H1 (cell line): ENCODE data around the gene PRSS53. TPM values are rescaled to one million over a fixed set of nuclear protein-coding genes. Genes with fewer than 3 reads are reported as not detected.

ENCODE experiments used
- CTCF ChIA-PET: fragments of 300-600 bp; sonication (Branson Sonifier 250); formaldehyde crosslinking; loops from one replicate; lab custom pipeline; 2021; ENCODE audit not compliant: partially characterized antibody; lab: Charles Lee
- POLR2A ChIA-PET: fragments of 300-600 bp; sonication (Branson Sonifier 250); formaldehyde crosslinking; loops from one replicate; lab custom pipeline; 2021; ENCODE audit warnings: inconsistent platforms; ENCODE audit not compliant: partially characterized antibody; lab: Charles Lee
- DNase-seq, 2 experiments: peaks; one replicate each; pipeline versions ENCODE4 v3.0.0 to v3.0.0-alpha.2; 2010 to 2022; ENCODE audit warnings: low spot score in 2 of 2, low read depth in 1 of 2, mixed read lengths in 1 of 2
- FAIRE-seq: peaks from 2 replicates; lab custom pipeline; 2011; peaks lifted over from hg19 to GRCh38; lab: Jason Lieb, UNC
- H2AFZ ChIP-seq: 2 replicates; pipeline ENCODE4 v1.8.1; 2012; ENCODE audit warnings: low read length, inconsistent platforms
- H2AK5ac ChIP-seq: 2 replicates; pipeline ENCODE4 v1.6.1; 2013; ENCODE audit warnings: low read depth, low read length
- H2BK120ac ChIP-seq: replicated peaks from 2 replicates; pipeline ENCODE3; 2013; ENCODE audit warnings: low read depth, low read length, inconsistent platforms
- H2BK12ac ChIP-seq: 2 replicates; pipeline ENCODE4 v1.6.1; 2013; ENCODE audit warnings: low read depth, low read length
- H2BK15ac ChIP-seq: 2 replicates; pipeline ENCODE4 v1.6.1; 2013; ENCODE audit warnings: low read length
- H2BK20ac ChIP-seq: 2 replicates; pipeline ENCODE4 v1.6.1; 2013; ENCODE audit warnings: low read length
- H2BK5ac ChIP-seq: 2 replicates; pipeline ENCODE4 v1.6.1; 2013; ENCODE audit warnings: low read depth, low read length
- H3K14ac ChIP-seq: 2 replicates; pipeline ENCODE4 v1.6.1; 2013; ENCODE audit warnings: inconsistent platforms; ENCODE audit not compliant: insufficient read length
- H3K18ac ChIP-seq: 2 replicates; pipeline ENCODE4 v1.6.1; 2013; ENCODE audit warnings: low read length; ENCODE audit errors: extremely low read depth
- H3K23ac ChIP-seq: 2 replicates; pipeline ENCODE4 v1.6.1; 2013; ENCODE audit warnings: inconsistent platforms; ENCODE audit not compliant: insufficient read length
- H3K23me2 ChIP-seq: 2 replicates; pipeline ENCODE4 v1.6.1; 2013; ENCODE audit warnings: low read depth, low read length
- H3K27ac ChIP-seq: 2 replicates; pipeline ENCODE4 v1.6.1; 2011; ENCODE audit warnings: low read depth, low read length, inconsistent platforms
- H3K27me3 ChIP-seq, 4 experiments: replicated peaks in 1 of 4; 1 replicate in 1 of 4; 2 replicates in 3 of 4; pipeline versions ENCODE4 v1.6.1 to v1.8.1; 2011 to 2013; ENCODE audit warnings: low read length in 3 of 4, mild to moderate bottlenecking in 3 of 4, inconsistent platforms in 2 of 4, mixed read lengths in 2 of 4, moderate library complexity in 1 of 4; ENCODE audit not compliant: control insufficient read depth in 3 of 4, insufficient read depth in 3 of 4; ENCODE audit errors: extremely low read depth in 1 of 4
- H3K36me3 ChIP-seq, 4 experiments: 2 replicates each; pipeline versions ENCODE4 v1.6.1 to v1.8.1; 2011 to 2013; ENCODE audit warnings: mild to moderate bottlenecking in 4 of 4, low read length in 3 of 4, moderate library complexity in 2 of 4, control low read depth in 1 of 4, inconsistent platforms in 1 of 4; ENCODE audit not compliant: insufficient read depth in 4 of 4, control insufficient read depth in 2 of 4
- H3K4ac ChIP-seq: replicated peaks from 2 replicates; pipeline ENCODE3; 2013; ENCODE audit warnings: low read length, low read depth, mixed read lengths, inconsistent platforms; ENCODE audit not compliant: insufficient read length
- H3K4me1 ChIP-seq, 4 experiments: replicated peaks in 1 of 4; 1 replicate in 1 of 4; 2 replicates in 3 of 4; pipeline versions ENCODE4 v1.6.1 to v1.8.1; 2011 to 2013; ENCODE audit warnings: low read length in 3 of 4, inconsistent platforms in 2 of 4, mixed read lengths in 1 of 4; ENCODE audit not compliant: insufficient read depth in 4 of 4, control insufficient read depth in 3 of 4
- H3K4me2 ChIP-seq, 2 experiments: 2 replicates each; pipeline versions ENCODE4 v1.6.1 to v1.8.1; 2011 to 2013; ENCODE audit warnings: low read depth in 2 of 2, low read length in 2 of 2, control low read depth in 1 of 2, inconsistent platforms in 1 of 2, mild to moderate bottlenecking in 1 of 2; ENCODE audit not compliant: insufficient read depth in 1 of 2
- H3K4me3 ChIP-seq, 4 experiments: fragments of 200-600, 300-600 bp in 1 of 4; sonication (generic), shearing (Covaris generic), sonication (Bioruptor Twin) in 1 of 4; 2 replicates each; pipeline versions ENCODE4 v1.5.1 to v1.8.1; 2011 to 2016; ENCODE audit warnings: low read length in 4 of 4, low read depth in 3 of 4, control low read depth in 2 of 4, inconsistent platforms in 2 of 4, mild to moderate bottlenecking in 2 of 4, mixed read lengths in 1 of 4, moderate library complexity in 1 of 4; ENCODE audit not compliant: insufficient read depth in 2 of 4; ENCODE audit errors: extremely low read depth in 1 of 4
- H3K56ac ChIP-seq: replicated peaks from 2 replicates; pipeline ENCODE3; 2013; ENCODE audit warnings: low read depth, mild to moderate bottlenecking, mixed read lengths, low read length, inconsistent platforms; ENCODE audit not compliant: insufficient read length
- H3K79me1 ChIP-seq: 2 replicates; pipeline ENCODE4 v1.6.1; 2013; ENCODE audit warnings: low read depth, low read length, control low read depth
- H3K79me2 ChIP-seq, 2 experiments: 2 replicates each; pipeline versions ENCODE4 v1.6.1 to v1.8.1; 2012 to 2013; ENCODE audit warnings: low read length in 2 of 2, mild to moderate bottlenecking in 2 of 2, inconsistent platforms in 1 of 2; ENCODE audit not compliant: insufficient read depth in 2 of 2, control insufficient read depth in 1 of 2
- H3K9ac ChIP-seq, 4 experiments: replicated peaks in 1 of 4; 1 replicate in 1 of 4; 2 replicates in 3 of 4; pipeline versions ENCODE4 v1.6.1 to v1.8.1; 2011 to 2013; ENCODE audit warnings: low read depth in 3 of 4, low read length in 3 of 4, control low read depth in 2 of 4, mild to moderate bottlenecking in 2 of 4, moderate library complexity in 2 of 4, inconsistent platforms in 1 of 4; ENCODE audit errors: extremely low read depth in 1 of 4
- H3K9me3 ChIP-seq, 2 experiments: 2 replicates each; pipeline versions ENCODE4 v1.6.1 to v1.8.1; 2012 to 2013; ENCODE audit warnings: mild to moderate bottlenecking in 2 of 2, moderate library complexity in 2 of 2, control low read depth in 1 of 2, inconsistent platforms in 1 of 2, low read depth in 1 of 2, low read length in 1 of 2, mixed read lengths in 1 of 2; ENCODE audit not compliant: insufficient read depth in 2 of 2
- H4K20me1 ChIP-seq, 2 experiments: replicated peaks in 1 of 2; 2 replicates each; pipeline versions ENCODE3 to v1.8.1; 2011 to 2013; ENCODE audit warnings: inconsistent platforms in 2 of 2, low read length in 2 of 2, mild to moderate bottlenecking in 1 of 2; ENCODE audit not compliant: insufficient read depth in 2 of 2, control insufficient read depth in 1 of 2
- H4K5ac ChIP-seq: 2 replicates; pipeline ENCODE4 v1.6.1; 2013; ENCODE audit warnings: low read length, low read depth, mixed read lengths, inconsistent platforms; ENCODE audit not compliant: insufficient read length
- H4K8ac ChIP-seq: 2 replicates; pipeline ENCODE4 v1.8.0; 2013; ENCODE audit warnings: mild to moderate bottlenecking, moderate library complexity, low read length, inconsistent platforms; ENCODE audit not compliant: insufficient read depth; ENCODE audit errors: extremely low read depth
- H4K91ac ChIP-seq: replicated peaks from 2 replicates; pipeline ENCODE3; 2013; ENCODE audit warnings: low read length, mixed read lengths, inconsistent platforms; ENCODE audit not compliant: insufficient read length
- ATF2 ChIP-seq: IDR thresholded peaks from 2 replicates; pipeline ENCODE4 v1.6.1; 2012; ENCODE audit warnings: low read length, inconsistent platforms
- BACH1 ChIP-seq: IDR thresholded peaks from 2 replicates; pipeline ENCODE4 v1.6.1; 2012; ENCODE audit warnings: low read length, improper control_type of control experiment
- CTBP2 ChIP-seq: IDR thresholded peaks from 2 replicates; pipeline ENCODE4 v1.7.0; 2011; ENCODE audit warnings: borderline replicate concordance, mild to moderate bottlenecking, moderate library complexity, mixed read lengths, low read length; ENCODE audit not compliant: insufficient read depth, insufficient read length
- GABPA ChIP-seq: IDR thresholded peaks from 2 replicates; pipeline ENCODE4 v1.6.1; 2011; ENCODE audit warnings: mild to moderate bottlenecking, low read length, moderate library complexity, borderline replicate concordance; ENCODE audit not compliant: insufficient read depth
- HDAC2 ChIP-seq, 2 experiments: fragments of 300-600 bp in 1 of 2; sonication (generic) in 1 of 2; IDR thresholded peaks; 2 replicates each; pipeline ENCODE4 v1.6.1; 2011 to 2012; ENCODE audit warnings: low read depth in 2 of 2, low read length in 2 of 2, mild to moderate bottlenecking in 2 of 2, moderate library complexity in 2 of 2, borderline replicate concordance in 1 of 2, inconsistent platforms in 1 of 2
- JUND ChIP-seq: IDR thresholded peaks from 2 replicates; pipeline ENCODE4 v1.6.1; 2011; ENCODE audit warnings: mild to moderate bottlenecking, improper control_type of control experiment, low read length
- KDM4A ChIP-seq: IDR thresholded peaks from one replicate; pipeline ENCODE4 v1.7.1; 2012; ENCODE audit warnings: low read depth, mild to moderate bottlenecking, moderate library complexity, low read length, inconsistent platforms; ENCODE audit not compliant: severe bottlenecking
- RAD21 ChIP-seq, 2 experiments: IDR thresholded peaks in 1 of 2; conservative IDR thresholded peaks in 1 of 2; 2 replicates each; pipeline ENCODE4 v1.6.1; 2011; ENCODE audit warnings: low read depth in 2 of 2, low read length in 2 of 2, improper control_type of control experiment in 1 of 2, inconsistent platforms in 1 of 2, mild to moderate bottlenecking in 1 of 2, moderate library complexity in 1 of 2
- RFX5 ChIP-seq: IDR thresholded peaks from 2 replicates; pipeline ENCODE4 v1.6.1; 2011; ENCODE audit warnings: low read depth, low read length, improper control_type of control experiment, borderline replicate concordance
- SIRT6 ChIP-seq: IDR thresholded peaks from one replicate; pipeline ENCODE4 v1.7.1; 2012; ENCODE audit warnings: low read length, inconsistent platforms
- SP2 ChIP-seq: IDR thresholded peaks from 2 replicates; pipeline ENCODE4 v1.6.1; 2012; ENCODE audit warnings: mild to moderate bottlenecking, low read length, inconsistent platforms
- WGBS, 2 experiments: shearing (Covaris generic) in 1 of 2; methylation state at CpG; one replicate each; pipeline versions ENCODE4 v1.1.6 to v1.1.7; 2013 to 2015; ENCODE audit warnings: low lambda C conversion rate in 2 of 2, mixed read lengths in 2 of 2, inconsistent platforms in 1 of 2, low coverage in 1 of 2, missing lambda C conversion rate in 1 of 2; ENCODE audit not compliant: insufficient replicate concordance in 2 of 2, insufficient coverage in 1 of 2, insufficient read length in 1 of 2; ENCODE audit errors: extremely low coverage in 1 of 2, missing lambda C conversion rate in 1 of 2; 5-methylcytosine and 5-hydroxymethylcytosine counted together
- polyA plus RNA-seq, 7 experiments: library from polyadenylated mRNA; depleted of rRNA in 3 of 7; stranded (reverse) in 5 of 7; unstranded in 2 of 7; fragments of >200 nt in 5 of 7; fragments of 200-250 nt in 2 of 7; gene quantifications; 1 replicate in 5 of 7; 2 replicates in 1 of 7; 4 replicates in 1 of 7; pipeline versions ENCODE4 v1.2.1 to v1.2.3, GENCODE V29; 2011 to 2013; ENCODE audit warnings: missing spikeins in 2 of 7, mixed read lengths in 2 of 7
- total RNA-seq: library from RNA; stranded (reverse); fragmentation: NEBNext Ultra II Directional; extraction: Animal tissue kit (Norgen Biotek cat#: 25700); gene quantifications from 2 replicates; pipeline ENCODE4 v1.2.1, GENCODE V29; 2021

The PRSS53 gene
- total and polyA plus RNA-seq, 2 of the 8 experiments (the other 6 are each of a cell fraction or from before 2014, with no cell fraction given) = 1.7 to 2.6 TPM

- peaks cover 10% of the 10 kb centered on the region for H3K23me2 ChIP-seq
- DNase-seq = no peak
- H4K91ac ChIP-seq = no peak overlapping the region
- H2BK120ac ChIP-seq = no peak overlapping the region
- H3K79me2 ChIP-seq = peaks cover 0 to 7% of the 10 kb centered on the region in 2 experiments; a peak in 1 of 4 replicates
- H3K18ac ChIP-seq = no peak overlapping the region
- no peaks in the 10 kb centered on the region for H3K9me3 ChIP-seq
- peaks cover 8 to 22% of the 10 kb centered on the region in 2 experiments for H4K20me1 ChIP-seq
- no peak overlapping the region for H2AK5ac ChIP-seq
- ChIA-PET CTCF (interaction anchor here (3.0 kb wide), 1 partner anchor 11 kb away, joined by 14 read pairs; no protein-coding TSS in a partner anchor), POLR2A (interaction anchor here (1.1 to 4.2 kb wide), 3 partner anchors 9 to 27 kb away, joined by 3 to 26 read pairs (median 6); partner anchors contain the start of gene KAT8)
- peaks cover 10% of the 10 kb centered on the region for H3K79me1 ChIP-seq
- H3K4ac ChIP-seq = no peak overlapping the region
- H3K27ac ChIP-seq = no peak overlapping the region
- no peak overlapping the region for H2BK5ac ChIP-seq
- H2BK20ac ChIP-seq = no peak overlapping the region
- no peak overlapping the region for H3K56ac ChIP-seq
- no peak overlapping the region for H3K4me2 ChIP-seq
- H3K9ac ChIP-seq = no peak overlapping the region
- no peak overlapping the region for H3K4me3 ChIP-seq
- FAIRE-seq = no peak
- no peak overlapping the region for H3K23ac ChIP-seq
- no peaks in the 10 kb centered on the region for H3K27me3 ChIP-seq
- H2BK15ac ChIP-seq = no peak overlapping the region
- peaks cover 0 to 9% (median 3%) of the 10 kb centered on the region in 4 experiments; a peak in 4 of 7 replicates for H3K4me1 ChIP-seq
- H2BK12ac ChIP-seq = no peak overlapping the region
- H3K14ac ChIP-seq = no peak overlapping the region
- no peak overlapping the region; the same call in 1 of the 2 replicates for H4K8ac ChIP-seq
- H3K36me3 ChIP-seq = peaks cover 0 to 15% (median 4%) of the 10 kb centered on the region in 4 experiments; a peak in 5 of 8 replicates
- 96% methylated on average over 2 of the region's 2 CpGs; no CpG with 5 or more reads in 1 of the 2 experiments for WGBS, 2 experiments
- no peak overlapping the region for H2AFZ ChIP-seq
- no peak overlapping the region for H4K5ac ChIP-seq
- TF ChIP-seq BACH1 = no peak
- TF ChIP-seq KDM4A = no peak
- no peak for TF ChIP-seq SIRT6
- no peak for TF ChIP-seq RFX5
- no peak for TF ChIP-seq ATF2
- TF ChIP-seq RAD21 (IDR thresholded peaks at IDR 0.05 in 1 of 2, conservative IDR thresholded peaks at IDR 0.05 in 1 of 2; ENCODE audit: low read depth in 2 of 2, low read length in 2 of 2) = no peak
- no peak for TF ChIP-seq JUND
- no peak for TF ChIP-seq HDAC2 (IDR thresholded peaks at IDR 0.05; ENCODE audit: borderline replicate concordance in 1 of 2, low read depth in 2 of 2, low read length in 2 of 2)
- TF ChIP-seq SP2 = no peak
- no peak for TF ChIP-seq GABPA
- no peak for TF ChIP-seq CTBP2
These were observed 1.8 kb upstream of the PRSS53 start for GRCh38 chr16:31090540-31090939.
